K562 (cell line): Measurements from ENCODE around the gene NEU1. TPM values are rescaled to one million over a fixed set of nuclear protein-coding genes. Genes with fewer than 3 reads are reported as not detected.

Source experiments
- BCL6 ChIP-seq: fragments of 250-450 bp; sonication (Bioruptor Pico); IDR thresholded peaks from 2 replicates; pipeline ENCODE4 v1.4.0; 2020
- CBX8 ChIP-seq: fragments of 200-600 bp; sonication (generic); IDR thresholded peaks from 2 replicates; pipeline ENCODE4 v1.6.1; 2012; ENCODE audit warnings: borderline replicate concordance, mixed run types, low read depth, mild to moderate bottlenecking, moderate library complexity, mixed read lengths, low read length, control low read depth, inconsistent platforms; ENCODE audit not compliant: poor library complexity, severe bottlenecking; ENCODE audit errors: extremely low read depth
- CXXC5 ChIP-seq: fragments of 250-450 bp; sonication (Bioruptor Pico); IDR thresholded peaks from 2 replicates; pipeline ENCODE4 v1.8.0; 2022; ENCODE audit warnings: inconsistent platforms, mild to moderate bottlenecking, moderate library complexity
- DMBX1 ChIP-seq: fragments of 250-450 bp; sonication (Bioruptor Pico); IDR thresholded peaks from 2 replicates; pipeline ENCODE4 v1.8.0; 2022; ENCODE audit warnings: inconsistent platforms, mild to moderate bottlenecking, moderate library complexity, borderline replicate concordance
- ELF2 ChIP-seq: fragments of 250-450 bp; sonication (Bioruptor Pico); IDR thresholded peaks from 2 replicates; pipeline ENCODE4 v1.5.0; 2021; ENCODE audit warnings: mild to moderate bottlenecking
- EP400 ChIP-seq: fragments of 450-650 bp; IDR thresholded peaks from 2 replicates; pipeline ENCODE4 v1.6.1; 2017; ENCODE audit warnings: antibody characterized with exemption, mild to moderate bottlenecking, moderate library complexity
- FOXK2 ChIP-seq, 2 experiments: fragments of 450-650 bp; IDR thresholded peaks in 1 of 2; conservative IDR thresholded peaks in 1 of 2; 2 replicates each; pipeline ENCODE4 v1.6.1; 2016; ENCODE audit warnings: low read depth in 2 of 2, mild to moderate bottlenecking in 1 of 2
- KLF10 ChIP-seq: fragments of 250-450 bp; sonication (Bioruptor Pico); IDR thresholded peaks from 2 replicates; pipeline ENCODE4 v1.6.1; 2021; ENCODE audit warnings: matching md5 sums
- KLF13 ChIP-seq: fragments of 450-650 bp; IDR thresholded peaks from 2 replicates; pipeline ENCODE4 v1.6.1; 2016; ENCODE audit warnings: missing genetic modification characterization, low read depth, mild to moderate bottlenecking, missing compliant biosample characterization, moderate library complexity, borderline replicate concordance
- MXI1 ChIP-seq: IDR thresholded peaks from 2 replicates; pipeline ENCODE4 v1.6.1; 2011; ENCODE audit warnings: low read depth, mild to moderate bottlenecking, improper control_type of control experiment, low read length
- MYBL2 ChIP-seq, 2 experiments: fragments of 450-650 bp in 1 of 2; sonication (generic) in 1 of 2; formaldehyde crosslinking in 1 of 2; IDR thresholded peaks; 2 replicates each; pipeline versions ENCODE4 v1.6.1 to v1.8.1; 2017 to 2022; ENCODE audit warnings: borderline replicate concordance in 1 of 2, inconsistent platforms in 1 of 2, low read depth in 1 of 2, mild to moderate bottlenecking in 1 of 2, missing genetic modification reagents in 1 of 2, moderate library complexity in 1 of 2
- NKRF ChIP-seq: fragments of 450-650 bp; IDR thresholded peaks from 2 replicates; pipeline ENCODE4 v1.6.1; 2016; ENCODE audit warnings: borderline replicate concordance
- POLR2AphosphoS2 ChIP-seq: IDR thresholded peaks from 2 replicates; pipeline ENCODE4 v1.6.1; 2012; ENCODE audit warnings: low read length, improper control_type of control experiment
- PRPF4 ChIP-seq: fragments of 200-400 bp; formaldehyde crosslinking; IDR thresholded peaks from one replicate; pipeline ENCODE4 v1.6.1; 2017; ENCODE audit warnings: low read length, low read depth, mild to moderate bottlenecking; ENCODE audit not compliant: insufficient read depth, poor library complexity, severe bottlenecking
- PTBP1 ChIP-seq: fragments of 200-400 bp; formaldehyde crosslinking; IDR thresholded peaks from 2 replicates; pipeline ENCODE4 v1.6.1; 2017; ENCODE audit warnings: low read depth, low read length
- SLC30A9 ChIP-seq: fragments of 250-450 bp; sonication (Bioruptor Pico); IDR thresholded peaks from 2 replicates; pipeline ENCODE4 v1.8.0; 2022; ENCODE audit warnings: mild to moderate bottlenecking, moderate library complexity
- SMARCE1 ChIP-seq: fragments of 450-650 bp; IDR thresholded peaks from 2 replicates; pipeline ENCODE4 v1.7.1; 2016; ENCODE audit warnings: mild to moderate bottlenecking
- SOX6 ChIP-seq: fragments of 450-650 bp; IDR thresholded peaks from 2 replicates; pipeline ENCODE4 v1.6.1; 2014; ENCODE audit warnings: mild to moderate bottlenecking
- THRB ChIP-seq: fragments of 450-650 bp; formaldehyde crosslinking; conservative IDR thresholded peaks from 2 replicates; pipeline ENCODE4 v1.4.0; 2022; ENCODE audit warnings: mild to moderate bottlenecking, missing genetic modification characterization
- WHSC1 ChIP-seq: IDR thresholded peaks from one replicate; pipeline ENCODE4 v1.6.1; 2012; ENCODE audit warnings: low read length, control low read depth, inconsistent platforms
- ZHX1 ChIP-seq: fragments of 150-350 bp; conservative IDR thresholded peaks from 2 replicates; pipeline ENCODE4 v1.6.1; 2014; ENCODE audit warnings: low read length
- ZNF76 ChIP-seq: fragments of 250-450 bp; sonication (Bioruptor Pico); IDR thresholded peaks from 2 replicates; pipeline ENCODE4 v1.4.0; 2020; ENCODE audit warnings: mild to moderate bottlenecking, moderate library complexity, borderline replicate concordance
- polyA plus RNA-seq, 8 experiments: library from polyadenylated mRNA; depleted of rRNA in 4 of 8; stranded (reverse) in 5 of 8; unstranded in 3 of 8; fragments of >200 nt; fragmentation: Nextera tagmentation in 2 of 8; fragmentation: Illumina TruSeq in 1 of 8; extraction: Ambion mirVana in 2 of 8; extraction: Trizol in 1 of 8; gene quantifications; 2 replicates each; pipeline versions ENCODE4 v1.2.1 to v1.2.3, GENCODE V29; 2011 to 2014; ENCODE audit warnings: inconsistent platforms in 1 of 8, missing spikeins in 1 of 8
- total RNA-seq, 7 experiments: library from RNA; depleted of rRNA in 6 of 7; stranded (reverse); fragments of >200 nt in 6 of 7; fragmentation: Illumina TruSeq in 2 of 7; extraction: Trizol in 2 of 7; gene quantifications; 2 replicates each; pipeline versions ENCODE4 v1.2.1 to v1.2.3, GENCODE V29; 2011 to 2021; ENCODE audit warnings: low replicate concordance in 1 of 7

NEU1 gene
- total and polyA plus RNA-seq, 9 of the 15 experiments (the other 6 are each of a cell fraction or from before 2014, with no cell fraction given) = 14.8 to 67.8 (median 51.0) TPM

- TF ChIP-seq EP400 (peak; percentile 65; the same call in 1 of the 2 replicates), KLF13 (tag) (no peak), CBX8 (no peak), SMARCE1 (0 out of 2 replicates have a peak, but pooled peaks have one; percentile 12), MYBL2 (IDR thresholded peaks at IDR 0.05; ENCODE audit: low read depth) (no peak), MYBL2 (CRISPR knock-in tag; IDR thresholded peaks at IDR 0.05; ENCODE audit: borderline replicate concordance) (no peak), NKRF (peak; percentile 66; the same call in 1 of the 2 replicates), MXI1 (no peak), CXXC5 (CRISPR knock-in tag) (peak; percentile 94), POLR2AphosphoS2 (no peak), BCL6 (CRISPR knock-in tag) (no peak), WHSC1 (no peak), PRPF4 (no peak), THRB (CRISPR knock-in tag) (no peak), FOXK2 (conservative IDR thresholded peaks at IDR 0.05 in 1 of 2, IDR thresholded peaks at IDR 0.05 in 1 of 2; ENCODE audit: low read depth in 2 of 2) (no peak), KLF10 (CRISPR knock-in tag) (no peak), PTBP1 (no peak), ZNF76 (CRISPR knock-in tag) (no peak), SLC30A9 (CRISPR knock-in tag) (no peak), ELF2 (CRISPR knock-in tag) (0 out of 2 replicates have a peak, but pooled peaks have one; percentile 47), DMBX1 (CRISPR knock-in tag) (no peak), SOX6 (no peak; the same call in 1 of the 2 replicates), ZHX1 (no peak)
Observed at GRCh38 chr6:31897612-31898382, 35.2 kb upstream of the NEU1 start, which contains the start of gene EHMT2 (continued).
